Esophagus squamous epithelium (tissue), 5 donors: ENCODE results near the gene TMEM229A. TPM values are rescaled to one million over a fixed set of nuclear protein-coding genes. Genes with fewer than 3 reads are reported as not detected.
"Not testable (repeated sequence)": the region's sequence is repeated elsewhere in the genome, so short reads cannot be mapped to it uniquely, and the experiment has no call there.

Experiments used
- DNase-seq: peaks from one replicate; lab custom pipeline; 2025; lab: John Stamatoyannopoulos, UW
- H3K27ac ChIP-seq, 4 donors: fragments of 200-600 bp; sonication (generic); one replicate each; pipeline ENCODE4 v1.5.1; 2016 to 2019; ENCODE audit warnings: mild to moderate bottlenecking in 1 of 4
- H3K27me3 ChIP-seq, 4 donors: fragments of 200-600 bp; sonication (generic); 1 replicate in 3 of 4; 2 replicates in 1 of 4; pipeline versions ENCODE4 v1.5.1 to v1.6.0; 2017 to 2021; ENCODE audit warnings: antibody characterized with exemption in 1 of 4
- H3K36me3 ChIP-seq, 3 donors: fragments of 200-600 bp; sonication (generic); one replicate each; pipeline ENCODE4 v1.5.1; 2016 to 2019
- H3K4me1 ChIP-seq, 3 donors: fragments of 200-600 bp; sonication (generic); one replicate each; pipeline ENCODE4 v1.5.1; 2017 to 2019
- H3K4me3 ChIP-seq, 4 donors: fragments of 200-600 bp; sonication (generic); 1 replicate in 3 of 4; 2 replicates in 1 of 4; pipeline ENCODE4 v1.5.1; 2016 to 2019; ENCODE audit warnings: mild to moderate bottlenecking in 2 of 4, moderate library complexity in 1 of 4
- H3K9me3 ChIP-seq, 3 donors: fragments of 200-600 bp; sonication (generic); one replicate each; pipeline ENCODE4 v1.5.1; 2016 to 2019
- POLR2A ChIP-seq, 4 donors: fragments of 450-650 bp; IDR thresholded peaks; one replicate each; pipeline ENCODE4 v1.6.1; 2017; ENCODE audit warnings: antibody characterized with exemption in 4 of 4, mild to moderate bottlenecking in 4 of 4, moderate library complexity in 3 of 4
- WGBS, 2 donors: methylation state at CpG; one replicate each; pipeline ENCODE4 v1.1.5; 2018; 5-methylcytosine and 5-hydroxymethylcytosine counted together
- intact Hi-C: fragments of 100-400 bp; cut with DNase I; formaldehyde crosslinking; loops from one replicate; pipeline ENCODE4 v1.15.0; 2022
- total RNA-seq, 4 donors: library from RNA; depleted of rRNA; stranded (reverse); fragments of >200 nt; gene quantifications; one replicate each; pipeline ENCODE4 v1.1.0, GENCODE V29; 2016
- TF ChIP-seq, protein P1 (sequence below), 6 experiments: fragments of 450-650 bp in 4 of 6; fragments of 200-600 bp in 2 of 6; sonication (generic) in 2 of 6; IDR thresholded peaks; one replicate each; pipeline ENCODE4 v1.5.1; 2016 to 2019; ENCODE audit warnings: antibody characterized with exemption in 6 of 6, mild to moderate bottlenecking in 4 of 6, moderate library complexity in 4 of 6
- donor health status: DM: yes; HTN: yes; CAD: no.

TMEM229A gene
- total RNA-seq, 4 donors from 2014 or later: not detected

DNA sequence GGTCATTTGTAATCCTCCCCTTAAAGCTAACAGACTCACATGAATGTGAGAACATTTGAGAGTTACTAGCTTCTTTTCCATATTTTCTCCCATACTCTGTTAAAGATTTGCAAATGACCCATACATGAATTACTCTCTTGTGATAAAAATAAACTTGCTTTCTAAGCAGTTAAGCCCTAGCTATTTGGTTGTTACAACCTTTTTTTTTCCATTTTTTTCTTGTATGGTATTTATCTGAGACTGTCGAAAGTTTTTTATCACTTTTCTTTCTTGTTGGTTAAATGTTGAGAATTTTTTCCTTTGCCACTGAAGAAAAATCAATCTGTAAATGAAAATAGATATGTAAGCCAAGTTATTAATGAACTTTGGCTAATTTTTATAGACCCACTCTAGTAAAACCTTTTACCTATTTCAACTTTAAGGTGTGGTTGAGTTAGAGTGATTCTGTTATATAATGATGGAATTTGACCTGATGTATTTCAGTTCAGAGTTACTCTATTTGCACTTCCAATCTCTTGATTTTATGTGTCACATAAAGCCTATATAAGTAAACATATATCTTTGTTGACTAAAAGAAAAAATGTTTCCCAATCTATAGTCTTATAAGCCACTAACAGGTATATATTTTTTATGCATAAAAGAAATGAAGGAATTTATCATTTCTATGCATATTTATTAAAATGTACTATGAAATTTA, 19.0 kb upstream of the TMEM229A start:
- Histone ChIP-seq H3K27ac (no peak overlapping the region), H3K9me3 (no peaks in the 10 kb centered on the region), H3K27me3 (no peaks in the 10 kb centered on the region), H3K36me3 (no peaks in the 10 kb centered on the region), H3K4me1 (no peaks in the 10 kb centered on the region), H3K4me3 (no peak overlapping the region)
- TF ChIP-seq POLR2A (IDR thresholded peaks at IDR 0.05): no peak
- TF ChIP-seq, protein P1, sequence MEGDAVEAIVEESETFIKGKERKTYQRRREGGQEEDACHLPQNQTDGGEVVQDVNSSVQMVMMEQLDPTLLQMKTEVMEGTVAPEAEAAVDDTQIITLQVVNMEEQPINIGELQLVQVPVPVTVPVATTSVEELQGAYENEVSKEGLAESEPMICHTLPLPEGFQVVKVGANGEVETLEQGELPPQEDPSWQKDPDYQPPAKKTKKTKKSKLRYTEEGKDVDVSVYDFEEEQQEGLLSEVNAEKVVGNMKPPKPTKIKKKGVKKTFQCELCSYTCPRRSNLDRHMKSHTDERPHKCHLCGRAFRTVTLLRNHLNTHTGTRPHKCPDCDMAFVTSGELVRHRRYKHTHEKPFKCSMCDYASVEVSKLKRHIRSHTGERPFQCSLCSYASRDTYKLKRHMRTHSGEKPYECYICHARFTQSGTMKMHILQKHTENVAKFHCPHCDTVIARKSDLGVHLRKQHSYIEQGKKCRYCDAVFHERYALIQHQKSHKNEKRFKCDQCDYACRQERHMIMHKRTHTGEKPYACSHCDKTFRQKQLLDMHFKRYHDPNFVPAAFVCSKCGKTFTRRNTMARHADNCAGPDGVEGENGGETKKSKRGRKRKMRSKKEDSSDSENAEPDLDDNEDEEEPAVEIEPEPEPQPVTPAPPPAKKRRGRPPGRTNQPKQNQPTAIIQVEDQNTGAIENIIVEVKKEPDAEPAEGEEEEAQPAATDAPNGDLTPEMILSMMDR (IDR thresholded peaks at IDR 0.05): no peak
- WGBS, 2 donors: 35 to 39% methylated on average over 1 of the region's 1 CpG
- no peak for DNase-seq
- intact Hi-C loops: no loop called here

GRCh38 chr7:124042826-124043225, 10.0 kb upstream of the TMEM229A start:
- 55% methylated on average over 2 of the region's 2 CpGs for WGBS, 2 donors
- Histone ChIP-seq H3K4me1 (no peaks in the 10 kb centered on the region), H3K27ac (no peak overlapping the region), H3K27me3 (no peaks in the 10 kb centered on the region), H3K36me3 (no peaks in the 10 kb centered on the region), H3K4me3 (no peak overlapping the region), H3K9me3 (no peaks in the 10 kb centered on the region)
- intact Hi-C loops: no loop called here
- TF ChIP-seq, protein P1 (IDR thresholded peaks at IDR 0.05): no peak
- TF ChIP-seq POLR2A (IDR thresholded peaks at IDR 0.05): no peak
- DNase-seq: no peak

DNA sequence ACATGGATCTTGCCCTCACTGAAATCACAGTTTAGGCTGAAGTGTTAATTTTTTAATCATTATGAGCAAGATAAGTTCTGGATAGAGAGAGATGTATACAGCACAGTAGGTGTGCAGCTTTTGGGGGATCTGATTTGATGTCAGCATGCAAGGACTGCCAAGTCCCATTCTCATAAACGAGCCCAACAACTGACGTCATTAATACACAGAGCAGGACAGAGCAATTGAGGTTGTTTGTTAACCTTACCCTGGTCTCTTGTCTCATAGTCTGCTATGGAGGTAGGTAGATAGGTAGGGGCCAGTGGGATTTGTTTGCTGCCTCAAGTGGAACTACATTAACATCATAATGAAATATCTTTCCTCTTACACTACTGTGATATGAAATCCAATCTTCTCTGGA, 8.6 kb upstream of the TMEM229A start:
- Histone ChIP-seq H3K27ac (no peak overlapping the region), H3K9me3 (no peaks in the 10 kb centered on the region), H3K4me3 (no peak overlapping the region), H3K27me3 (no peaks in the 10 kb centered on the region), H3K4me1 (no peaks in the 10 kb centered on the region), H3K36me3 (no peaks in the 10 kb centered on the region)
- 62 to 83% methylated on average over 2 of the region's 2 CpGs for WGBS, 2 donors
- intact Hi-C loops: no loop called here
- DNase-seq: no peak
- TF ChIP-seq, protein P1 (IDR thresholded peaks at IDR 0.05): no peak
- TF ChIP-seq POLR2A (IDR thresholded peaks at IDR 0.05): no peak

DNA sequence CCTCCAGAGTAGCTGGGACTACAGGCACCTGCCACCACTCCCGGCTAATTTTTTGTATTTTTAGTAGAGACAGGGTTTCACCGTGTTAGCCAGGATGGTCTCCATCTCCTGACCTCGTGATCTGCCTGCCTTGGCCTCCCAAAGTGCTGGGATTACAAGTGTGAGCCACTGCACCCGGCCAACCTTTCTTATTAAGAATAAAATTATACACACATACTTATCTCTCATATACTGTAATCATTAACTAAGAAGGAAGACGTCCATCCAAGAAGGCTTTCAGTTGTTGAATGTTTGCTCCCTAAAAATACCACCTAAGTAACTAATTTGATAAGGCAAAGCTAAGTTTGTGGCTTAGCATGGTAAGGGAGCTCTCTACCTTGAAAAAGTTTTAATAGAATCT, 5.0 kb upstream of the TMEM229A start:
- WGBS, 2 donors: 40 to 55% methylated on average over 5 of the region's 5 CpGs
- H3K27ac ChIP-seq, H3K4me3 ChIP-seq, H3K36me3 ChIP-seq, DNase-seq, intact Hi-C loops, H3K9me3 ChIP-seq, H3K4me1 ChIP-seq: not testable (repeated sequence)
- H3K27me3 ChIP-seq: peaks cover 0 to 23% (median 5%) of the 10 kb centered on the region in 4 donors

DNA sequence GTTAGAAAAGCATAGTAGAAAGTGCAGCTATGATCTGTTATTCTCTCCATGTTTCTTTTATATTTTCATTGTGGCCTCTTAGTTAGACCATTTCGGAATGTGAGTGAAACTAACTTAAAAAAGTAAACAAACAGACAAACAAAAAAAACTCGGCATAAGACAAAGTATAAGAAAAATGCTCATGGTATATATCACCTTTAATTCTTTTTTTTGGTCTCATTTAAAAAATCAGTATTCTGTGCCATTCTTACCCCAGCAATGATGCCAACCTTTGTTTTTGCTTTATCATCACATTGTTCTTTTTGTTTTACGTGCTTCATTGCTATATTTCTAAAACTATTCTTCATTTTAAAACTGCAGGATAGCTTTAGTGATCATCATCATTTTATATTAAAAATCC, 2.8 kb upstream of the TMEM229A start:
- intact Hi-C loops: no loop called here
- H3K9me3 ChIP-seq: no peaks in the 10 kb centered on the region
- WGBS, 2 donors: 72 to 78% methylated on average over 3 of the region's 3 CpGs

More for the DNA sequence above, 2.8 kb upstream of the TMEM229A start:
- no peak for DNase-seq
- Histone ChIP-seq H3K4me1 (peaks cover 9 to 22% (median 17%) of the 10 kb centered on the region in 3 donors), H3K27ac (no peak overlapping the region), H3K4me3 (no peak overlapping the region), H3K27me3 (peaks cover 0 to 45% (median 7%) of the 10 kb centered on the region in 4 donors), H3K36me3 (no peaks in the 10 kb centered on the region)
- TF ChIP-seq, protein P1 (IDR thresholded peaks at IDR 0.05): no peak
- TF ChIP-seq POLR2A (IDR thresholded peaks at IDR 0.05): no peak
